Astrocyte of the hippocampus (primary cell): ENCODE results near the gene POLN.

ENCODE experiments used
- DNase-seq: peaks from one replicate; pipeline ENCODE4 v3.0.0; 2011; ENCODE audit warnings: low read depth, low spot score

Gene POLN

DNA sequence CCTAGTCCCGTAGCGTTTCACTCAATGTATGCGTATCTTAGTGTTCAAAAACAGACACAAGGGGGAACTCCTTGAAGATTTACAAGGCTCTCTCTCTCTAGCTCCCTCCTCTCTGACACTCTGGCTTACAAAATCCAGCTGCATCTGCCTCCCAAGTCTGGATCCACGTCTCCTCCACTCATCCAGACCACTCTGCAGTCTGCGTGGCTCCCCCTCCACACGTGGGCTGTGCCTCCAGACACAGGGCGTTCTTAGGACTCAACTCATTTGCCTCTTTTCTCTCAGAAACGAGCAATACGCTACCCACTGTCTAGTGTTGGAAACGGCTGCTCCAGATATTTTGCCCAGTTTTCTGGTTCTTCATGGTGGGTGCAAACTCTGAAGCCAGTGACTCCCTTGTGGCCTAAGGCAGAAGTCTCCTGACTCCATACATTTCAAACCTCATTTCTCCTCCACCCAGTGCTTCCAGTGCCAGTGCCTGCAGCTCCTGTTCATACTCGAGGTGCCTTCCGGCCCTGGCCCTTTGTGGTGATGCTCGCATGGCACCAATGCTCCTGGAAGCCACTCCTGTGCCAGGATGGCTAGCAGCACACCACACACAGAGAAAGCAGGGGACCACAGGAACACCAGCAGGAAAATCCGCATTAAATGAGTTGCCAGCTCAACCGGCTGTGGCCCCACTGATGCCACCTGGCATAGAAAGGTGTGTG is 158.7 kb downstream of the POLN start:
- no peak for DNase-seq

DNA sequence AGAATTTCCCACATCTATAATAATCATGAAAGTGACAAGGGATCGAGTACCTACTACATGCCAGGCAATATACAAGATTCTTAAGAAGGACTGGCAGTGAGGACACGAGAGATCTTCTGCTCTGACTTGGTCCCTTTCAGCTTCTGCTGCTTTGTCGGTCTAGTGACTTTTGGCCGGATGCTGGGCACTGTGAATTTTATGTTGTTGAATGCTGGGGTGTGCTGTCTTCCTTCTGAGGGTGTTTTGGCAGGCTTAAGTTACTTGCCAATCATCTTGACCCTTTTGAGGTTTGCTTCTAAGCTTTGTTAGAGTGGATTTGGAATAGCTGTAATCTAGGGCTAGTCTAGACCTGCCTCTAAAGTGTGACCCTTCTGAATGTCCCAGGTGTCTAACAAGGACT is 159.3 kb downstream of the POLN start:
- no peak for DNase-seq

DNA sequence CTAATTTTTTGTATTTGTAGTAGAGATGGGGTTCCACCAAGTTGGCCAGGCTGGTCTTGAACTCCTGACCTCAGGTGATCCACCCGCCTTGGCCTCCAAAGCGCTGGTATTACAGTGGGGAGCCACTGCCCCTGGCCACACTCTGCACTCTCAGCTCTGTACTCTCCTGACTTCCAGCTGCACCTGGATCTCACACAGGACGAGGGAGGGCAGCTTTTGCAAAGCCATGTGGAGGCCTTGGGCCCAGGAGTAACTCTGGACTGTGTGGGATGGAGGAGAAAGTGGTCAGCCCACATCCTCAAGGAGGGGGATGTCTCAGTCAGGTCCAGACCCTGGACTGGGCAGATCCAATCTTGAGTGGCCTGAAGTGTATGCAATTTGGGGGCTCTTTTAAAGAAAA is 159.8 kb downstream of the POLN start:
- no peak for DNase-seq

DNA sequence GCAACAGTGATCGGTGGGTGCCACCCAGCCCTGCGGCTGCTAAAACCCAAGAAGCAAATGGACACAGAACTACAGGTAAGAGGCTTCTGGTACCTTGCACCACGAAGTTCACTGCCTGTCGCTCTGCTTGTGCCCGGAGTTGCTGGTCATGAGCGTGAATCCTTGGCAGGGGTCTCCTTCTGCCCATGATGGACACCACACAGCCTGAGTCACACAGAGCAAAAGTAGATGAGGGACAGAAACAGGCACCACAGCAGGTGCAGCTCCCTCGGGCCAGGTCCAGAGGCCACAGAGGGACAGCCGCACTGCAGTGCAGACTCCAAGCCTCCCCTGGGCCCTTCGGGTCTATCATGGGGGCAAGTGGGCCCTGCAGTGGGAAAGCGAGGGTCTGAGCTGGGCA is 160.4 kb downstream of the POLN start:
- DNase-seq = no peak

GRCh38 chr4:2080429-2081300 is 161.3 kb downstream of the POLN start:
- no peak for DNase-seq

GRCh38 chr4:2079926-2080325 is 162.0 kb downstream of the POLN start:
- DNase-seq = no peak

GRCh38 chr4:2079006-2079405 is 162.9 kb downstream of the POLN start:
- no peak for DNase-seq

DNA sequence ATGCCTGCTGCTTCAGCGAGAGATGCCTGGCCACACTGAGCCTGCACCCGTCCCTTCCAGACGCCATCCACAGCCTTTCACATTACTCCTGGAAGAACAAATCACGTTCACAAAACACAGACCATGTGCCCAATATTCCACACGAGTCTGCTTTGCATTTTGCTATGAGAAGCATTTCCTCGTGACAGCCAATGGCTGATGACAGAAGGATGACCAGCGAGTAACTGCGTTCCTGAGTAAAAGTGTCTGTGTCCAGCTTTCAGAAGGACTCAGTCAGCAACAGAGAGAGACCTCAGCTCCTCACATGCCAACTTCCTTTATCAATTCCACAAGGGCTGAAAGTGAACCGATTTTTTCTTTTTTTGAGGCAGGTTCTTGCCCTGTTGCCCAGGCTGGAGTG is 163.3 kb downstream of the POLN start:
- no peak for DNase-seq

DNA sequence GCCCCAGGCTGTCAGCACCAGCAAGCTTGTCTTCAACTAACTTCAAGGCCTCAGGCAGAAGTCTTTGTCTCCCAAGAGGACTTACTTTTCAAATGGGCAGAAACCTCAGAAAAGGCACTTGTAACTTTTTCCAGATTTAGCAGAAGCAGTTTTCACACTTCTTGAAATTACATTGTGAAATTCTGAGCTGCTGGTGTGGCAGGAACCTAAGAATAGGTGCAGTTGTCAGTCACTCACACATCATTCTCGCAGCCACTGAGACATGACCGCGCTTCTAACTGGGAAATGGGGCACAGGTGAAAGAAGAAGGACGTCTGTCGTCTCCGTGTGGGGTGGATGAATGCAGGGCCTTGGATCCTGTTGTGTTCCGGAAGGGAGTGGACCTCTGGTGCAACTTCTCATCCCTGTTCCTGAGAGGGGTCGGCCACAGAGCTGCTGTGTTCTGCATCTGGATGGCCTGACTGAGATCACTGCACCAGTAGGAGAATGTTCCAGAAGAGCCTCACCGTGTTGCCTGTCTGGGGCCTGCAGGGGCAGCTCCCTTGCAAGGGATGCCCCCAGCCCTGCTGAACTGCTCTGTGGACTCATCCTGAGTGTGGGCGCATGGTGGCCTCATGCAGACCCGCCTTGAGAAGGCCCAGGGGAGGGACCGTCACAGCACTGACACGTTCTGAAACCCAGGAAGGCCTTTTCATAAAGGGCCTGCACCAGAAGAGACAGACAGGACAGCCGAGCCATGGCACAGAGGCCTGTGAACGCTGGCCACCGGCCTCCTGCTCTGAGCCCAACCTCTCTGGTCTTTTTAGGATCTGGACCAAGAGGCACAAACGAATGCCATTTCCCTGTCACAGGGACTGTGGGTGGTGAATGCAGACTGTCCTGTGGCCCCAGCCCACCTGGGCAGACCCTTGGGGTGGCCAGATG is 164.1 kb downstream of the POLN start:
- DNase-seq = no peak

GRCh38 chr4:2076908-2077536 is 164.9 kb downstream of the POLN start:
- no peak for DNase-seq

- no peak for DNase-seq
Measured at GRCh38 chr4:2075987-2076907, 165.7 kb downstream of the POLN start.

DNA sequence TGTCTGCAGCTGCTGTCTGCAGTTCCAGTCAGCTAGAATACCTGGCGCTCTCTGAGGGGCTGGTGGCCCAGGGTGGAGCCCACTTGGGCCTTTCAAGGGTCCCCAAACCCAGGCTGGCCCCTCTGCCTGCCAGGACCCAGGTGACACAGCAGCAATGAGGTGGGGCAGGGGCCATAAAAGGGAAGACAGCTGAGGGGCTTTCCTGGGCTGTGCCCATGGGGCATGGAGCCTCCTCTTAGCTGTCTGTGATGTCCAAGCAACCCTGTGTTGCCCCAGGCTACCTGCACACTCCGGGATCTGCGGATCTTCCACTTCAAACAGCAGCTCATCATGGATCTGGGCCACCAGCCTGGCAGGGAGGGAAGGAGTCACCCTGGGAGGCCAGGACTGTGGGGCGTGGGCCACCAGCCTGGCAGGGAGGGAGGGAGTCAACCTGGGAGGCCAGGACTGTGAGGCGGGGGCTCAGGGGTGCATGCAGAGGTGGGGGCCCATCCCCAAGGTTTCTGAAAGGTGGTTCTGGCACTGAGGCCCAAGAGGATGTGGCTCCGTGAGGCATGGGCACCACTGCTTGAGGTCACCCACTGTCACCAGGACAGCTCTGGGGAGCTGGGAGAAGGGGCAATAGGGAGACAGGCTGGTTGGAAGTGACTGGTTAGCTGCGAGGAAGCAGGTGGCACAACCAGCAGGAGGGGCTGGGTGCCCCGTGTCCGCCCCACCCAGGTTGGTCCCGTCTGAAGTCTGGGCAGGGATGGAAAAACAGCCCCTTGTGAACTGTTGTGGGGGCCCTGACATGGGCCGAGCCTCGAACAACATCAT is 166.5 kb downstream of the POLN start:
- DNase-seq = no peak

DNA sequence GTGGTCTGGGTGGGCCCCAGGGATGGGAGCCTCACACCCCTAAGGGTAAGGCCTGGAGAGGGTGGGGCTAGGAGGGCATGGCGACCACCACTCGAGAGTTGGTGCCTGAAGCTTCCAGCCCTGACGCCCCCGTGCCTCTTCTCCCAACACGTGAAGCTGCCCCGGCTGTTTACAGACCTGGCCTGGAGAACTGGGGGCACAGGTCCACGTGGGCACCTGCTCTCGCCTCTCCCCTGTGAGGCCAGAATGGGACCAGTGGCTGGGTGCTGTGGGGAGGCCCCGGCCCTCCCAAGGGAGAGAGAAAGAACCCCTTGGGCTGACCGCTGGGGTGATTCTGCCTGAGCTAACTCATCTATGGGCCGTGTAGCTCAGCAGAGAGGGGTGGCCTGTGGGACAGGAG is 167.3 kb downstream of the POLN start:
- no peak for DNase-seq

DNA sequence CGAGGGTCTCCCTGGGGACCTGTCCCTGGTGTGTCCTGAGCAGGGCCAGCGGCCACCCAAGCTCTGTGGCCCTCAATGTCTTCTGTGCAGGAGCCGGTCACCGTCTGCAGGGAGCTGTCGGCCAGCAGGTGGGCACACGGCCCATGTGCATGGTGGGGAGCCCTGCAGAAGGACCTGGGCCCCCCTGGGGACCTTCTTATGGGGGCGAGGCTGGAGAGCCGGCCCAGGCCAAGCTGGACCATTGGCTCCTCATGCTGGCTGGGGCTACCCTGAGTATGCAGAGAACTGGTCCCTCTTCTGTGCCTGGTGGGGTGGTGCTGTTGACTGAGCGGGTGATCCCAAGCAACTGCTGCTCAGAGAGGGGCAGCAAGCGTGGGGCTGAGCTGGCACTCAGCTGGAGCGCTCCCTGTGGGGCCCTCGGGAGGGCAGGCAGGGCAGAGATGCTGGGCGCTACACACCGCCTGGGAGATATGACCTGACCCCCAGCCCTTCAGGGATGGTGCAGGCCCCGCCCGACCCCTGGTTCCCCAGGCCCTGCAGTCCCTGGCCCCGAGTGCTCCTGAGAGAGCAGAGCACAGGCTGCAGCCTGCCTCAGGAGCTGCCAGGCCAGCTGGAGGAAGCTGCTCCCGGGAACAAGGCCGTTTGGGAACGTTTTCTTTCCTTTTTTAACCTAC is 168.0 kb downstream of the POLN start:
- no peak for DNase-seq

DNA sequence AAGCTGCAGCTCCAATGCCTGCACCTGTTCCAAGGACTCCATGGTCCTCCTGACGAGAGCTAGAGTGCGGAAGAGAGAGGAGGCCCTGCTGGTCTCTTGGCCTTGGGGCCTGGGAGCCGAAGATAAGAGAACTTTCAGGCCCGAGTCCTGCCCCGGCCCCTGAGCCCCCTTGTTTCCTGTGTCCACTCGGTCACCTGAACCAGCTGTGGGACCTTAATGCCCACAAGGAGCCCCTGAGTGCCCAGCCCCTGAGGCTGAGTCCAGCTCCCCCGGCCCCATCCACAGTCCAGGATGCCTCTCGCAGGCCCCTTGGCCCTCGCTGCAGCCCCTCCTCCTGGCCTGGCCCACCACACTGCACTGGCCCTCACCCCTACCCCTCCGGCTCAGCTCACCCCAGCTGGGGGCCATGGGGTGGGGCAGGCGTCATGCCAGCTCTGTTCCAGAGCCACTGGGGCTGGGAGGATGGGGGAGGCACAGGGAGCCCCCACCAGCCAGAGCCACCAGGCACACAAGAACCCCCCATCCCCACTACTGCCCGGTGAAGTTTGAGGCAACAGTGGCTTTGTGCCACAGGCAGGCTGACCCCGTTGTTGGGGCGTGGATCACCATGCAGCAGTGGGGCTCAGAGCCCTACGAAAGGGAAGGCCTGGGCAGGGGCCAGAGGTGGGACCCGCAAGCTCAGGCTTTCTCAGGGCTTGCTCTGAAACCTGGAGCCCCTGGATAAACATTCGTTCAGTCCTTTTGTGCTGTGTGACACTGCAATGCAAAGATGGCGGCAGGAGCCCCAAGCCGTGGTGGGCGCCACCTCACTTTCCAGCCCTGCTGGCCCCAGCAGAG is 168.7 kb downstream of the POLN start:
- no peak for DNase-seq

DNA sequence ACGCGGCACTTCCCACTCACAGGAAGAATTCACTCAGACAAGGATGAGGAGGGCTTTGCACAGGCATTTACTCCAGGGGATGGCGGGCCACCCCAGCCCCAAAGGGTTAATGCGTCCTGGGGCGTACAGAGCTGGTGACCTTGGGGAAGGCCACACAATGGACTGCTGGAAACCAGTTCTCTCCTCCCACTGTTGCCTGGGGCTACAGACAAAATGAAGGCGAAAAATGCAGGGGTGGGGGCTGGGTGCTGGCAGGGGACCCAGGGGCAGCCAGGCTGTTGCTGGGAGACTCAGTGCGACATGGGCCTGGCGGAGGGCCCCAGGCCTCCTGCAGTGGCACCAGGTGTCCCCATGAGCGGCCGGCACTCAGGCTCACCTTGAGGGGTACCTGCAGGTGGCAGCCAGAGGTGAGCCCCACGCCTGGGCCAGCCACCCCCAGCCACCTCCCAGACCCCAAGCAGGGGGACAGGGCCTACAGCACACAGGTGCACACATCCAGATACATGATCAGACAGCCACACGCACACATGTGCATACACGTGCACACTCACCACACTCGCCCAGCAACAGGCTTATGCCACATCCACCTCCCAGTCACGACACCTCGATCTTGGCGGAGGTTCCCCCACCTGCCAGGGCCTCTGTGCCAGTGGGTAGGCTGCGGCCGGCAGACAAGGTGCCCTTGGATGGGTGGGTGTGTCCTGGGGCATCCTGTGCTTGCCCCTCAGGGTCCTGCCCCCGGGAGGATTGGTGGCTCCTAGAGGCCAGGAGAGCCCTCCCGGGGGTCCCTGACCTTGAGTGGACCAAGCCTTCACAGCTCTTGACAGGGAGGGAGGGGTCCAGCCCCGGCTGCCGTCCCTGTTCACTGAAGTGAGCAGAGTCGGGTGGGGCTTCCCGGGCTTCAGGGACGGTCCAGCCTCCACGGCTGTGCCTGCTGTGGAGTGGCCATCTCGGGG is 169.7 kb downstream of the POLN start:
- no peak for DNase-seq
